Mesendoderm (in vitro differentiated cells): Measurements from ENCODE around the gene B4GALT4.

Experiments
- DNase-seq: peaks from one replicate; pipeline ENCODE4 v3.0.0; 2013
- H2AK5ac ChIP-seq: 2 replicates; pipeline ENCODE4 v1.6.1; 2013; ENCODE audit warnings: low read length, inconsistent platforms
- H2BK120ac ChIP-seq: 2 replicates; pipeline ENCODE4 v1.6.1; 2013; ENCODE audit warnings: low read depth, mild to moderate bottlenecking, low read length, moderate library complexity, mixed read lengths
- H2BK15ac ChIP-seq: replicated peaks from 2 replicates; pipeline ENCODE4 v1.6.1; 2013; ENCODE audit warnings: low read depth, mild to moderate bottlenecking, moderate library complexity
- H2BK5ac ChIP-seq: 2 replicates; pipeline ENCODE4 v1.6.1; 2013; ENCODE audit warnings: low read length, inconsistent platforms
- H3K18ac ChIP-seq: 2 replicates; pipeline ENCODE4 v1.6.1; 2013; ENCODE audit warnings: mild to moderate bottlenecking, low read length, mixed read lengths
- H3K23ac ChIP-seq: one replicate; pipeline ENCODE4 v1.6.1; 2013; ENCODE audit warnings: low read length
- H3K27ac ChIP-seq: 2 replicates; pipeline ENCODE4 v1.5.1; 2013; ENCODE audit warnings: low read depth, mild to moderate bottlenecking, inconsistent platforms, low read length, moderate library complexity
- H3K27me3 ChIP-seq: 2 replicates; pipeline ENCODE4 v1.6.1; 2013; ENCODE audit warnings: low read length, control low read depth, mild to moderate bottlenecking, inconsistent platforms; ENCODE audit not compliant: insufficient read depth, poor library complexity
- H3K36me3 ChIP-seq: 2 replicates; pipeline ENCODE4 v1.6.1; 2013; ENCODE audit warnings: low read length, inconsistent platforms; ENCODE audit not compliant: control insufficient read depth, insufficient read depth
- H3K4ac ChIP-seq: one replicate; pipeline ENCODE4 v1.6.1; 2013; ENCODE audit warnings: low read depth, mild to moderate bottlenecking, low read length, moderate library complexity
- H3K4me1 ChIP-seq: 2 replicates; pipeline ENCODE4 v1.6.1; 2013; ENCODE audit warnings: low read depth, low read length, inconsistent platforms; ENCODE audit not compliant: control insufficient read depth
- H3K4me2 ChIP-seq: 2 replicates; pipeline ENCODE4 v1.6.1; 2013; ENCODE audit warnings: low read length
- H3K4me3 ChIP-seq: 2 replicates; pipeline ENCODE4 v1.5.1; 2013; ENCODE audit warnings: mild to moderate bottlenecking, low read length
- H3K56ac ChIP-seq: one replicate; pipeline ENCODE4 v1.6.1; 2013; ENCODE audit warnings: low read length
- H3K79me1 ChIP-seq: 2 replicates; pipeline ENCODE4 v1.6.1; 2013; ENCODE audit warnings: low read length, inconsistent platforms
- H3K79me2 ChIP-seq: 2 replicates; pipeline ENCODE4 v1.6.1; 2013; ENCODE audit warnings: mild to moderate bottlenecking, low read length; ENCODE audit not compliant: control insufficient read depth, insufficient read depth
- H3K9ac ChIP-seq: 2 replicates; pipeline ENCODE4 v1.6.1; 2013; ENCODE audit warnings: low read length, inconsistent platforms
- H4K5ac ChIP-seq: one replicate; pipeline ENCODE4 v1.6.1; 2013; ENCODE audit warnings: low read length
- H4K8ac ChIP-seq: one replicate; pipeline ENCODE4 v1.6.1; 2013; ENCODE audit warnings: low read depth, mild to moderate bottlenecking, control low read depth, low read length, moderate library complexity
- WGBS: extraction: QIAGEN DNeasy Blood & Tissue Kit; methylation state at CpG from one replicate; pipeline ENCODE4 v1.1.7; 2013; ENCODE audit warnings: low lambda C conversion rate, missing lambda C conversion rate; ENCODE audit not compliant: insufficient coverage; ENCODE audit errors: extremely low coverage; 5-methylcytosine and 5-hydroxymethylcytosine counted together

Gene B4GALT4

GRCh38 chr3:119220970-119221667, 19.6 kb downstream of the B4GALT4 start:
- H2BK120ac ChIP-seq, result no peak overlapping the region
- no peak overlapping the region for H4K8ac ChIP-seq
- H3K9ac ChIP-seq, result no peak overlapping the region
- no peaks in the 10 kb centered on the region for H3K27me3 ChIP-seq
- no peak overlapping the region for H3K4me3 ChIP-seq
- no peak overlapping the region for H3K56ac ChIP-seq
- no peak overlapping the region for H3K18ac ChIP-seq
- H3K4ac ChIP-seq, result no peak overlapping the region
- H3K23ac ChIP-seq, result no peak overlapping the region
- no peak overlapping the region for H4K5ac ChIP-seq
- H2AK5ac ChIP-seq, result no peak overlapping the region
- no peaks in the 10 kb centered on the region for H3K79me1 ChIP-seq
- peaks cover 13% of the 10 kb centered on the region for H3K36me3 ChIP-seq
- no peak overlapping the region for H3K27ac ChIP-seq
- no peak overlapping the region for H3K4me2 ChIP-seq
- no peaks in the 10 kb centered on the region for H3K79me2 ChIP-seq
- DNase-seq, result no peak
- H2BK5ac ChIP-seq, result no peak overlapping the region
- no peaks in the 10 kb centered on the region for H3K4me1 ChIP-seq
- no peak overlapping the region for H2BK15ac ChIP-seq
- no CpG with 5 or more reads among the region's 3 CpGs for WGBS

- Histone ChIP-seq H2BK120ac (no peak overlapping the region), H3K23ac (no peak overlapping the region), H4K8ac (no peak overlapping the region), H2AK5ac (no peak overlapping the region), H3K18ac (no peak overlapping the region), H3K9ac (no peak overlapping the region), H3K4me3 (no peak overlapping the region), H3K4ac (no peak overlapping the region), H2BK15ac (no peak overlapping the region), H4K5ac (no peak overlapping the region), H3K79me2 (no peaks in the 10 kb centered on the region), H3K36me3 (peaks cover 12% of the 10 kb centered on the region), H3K27me3 (no peaks in the 10 kb centered on the region), H3K4me2 (no peak overlapping the region), H3K56ac (no peak overlapping the region), H3K4me1 (no peaks in the 10 kb centered on the region), H3K27ac (no peak overlapping the region), H2BK5ac (no peak overlapping the region), H3K79me1 (no peaks in the 10 kb centered on the region)
- no CpG with 5 or more reads among the region's 7 CpGs for WGBS
- DNase-seq, result no peak
Measured at GRCh38 chr3:119220198-119220597, 20.5 kb downstream of the B4GALT4 start.

GRCh38 chr3:119219069-119219468, 21.6 kb downstream of the B4GALT4 start:
- Histone ChIP-seq H3K79me1 (no peaks in the 10 kb centered on the region), H3K4ac (no peak overlapping the region), H3K4me2 (no peak overlapping the region), H3K79me2 (no peaks in the 10 kb centered on the region), H3K4me1 (no peaks in the 10 kb centered on the region), H3K4me3 (no peak overlapping the region), H3K36me3 (peaks cover 14% of the 10 kb centered on the region), H2BK15ac (no peak overlapping the region), H3K27me3 (no peaks in the 10 kb centered on the region), H3K56ac (no peak overlapping the region), H4K5ac (no peak overlapping the region), H4K8ac (no peak overlapping the region), H3K18ac (no peak overlapping the region), H2BK5ac (no peak overlapping the region), H3K23ac (no peak overlapping the region), H2BK120ac (no peak overlapping the region), H2AK5ac (no peak overlapping the region), H3K27ac (no peak overlapping the region), H3K9ac (no peak overlapping the region)
- no CpG with 5 or more reads among the region's 4 CpGs for whole genome bisulfite sequencing
- DNase-seq, result no peak

- no peak overlapping the region for H4K8ac ChIP-seq
- peak overlapping the region; percentile 44 for H4K5ac ChIP-seq
- H3K23ac ChIP-seq, result no peak overlapping the region
- H3K27ac ChIP-seq, result peak overlapping the region; percentile 51
- H3K18ac ChIP-seq, result no peak overlapping the region
- no peak overlapping the region for H3K4me3 ChIP-seq
- H3K56ac ChIP-seq, result peak overlapping the region; percentile 85
- peak overlapping the region; percentile 89 for H2BK5ac ChIP-seq
- DNase-seq, result no peak
- no peaks in the 10 kb centered on the region for H3K27me3 ChIP-seq
- no peak overlapping the region for H2BK120ac ChIP-seq
- no peaks in the 10 kb centered on the region for H3K79me2 ChIP-seq
- WGBS, result no CpG with 5 or more reads among the region's 6 CpGs
- no peak overlapping the region for H2BK15ac ChIP-seq
- no peaks in the 10 kb centered on the region for H3K79me1 ChIP-seq
- peaks cover 6% of the 10 kb centered on the region for H3K36me3 ChIP-seq
- no peak overlapping the region for H3K4me2 ChIP-seq
- peaks cover 13% of the 10 kb centered on the region for H3K4me1 ChIP-seq
- peak overlapping the region; percentile 25 for H3K9ac ChIP-seq
- H2AK5ac ChIP-seq, result peak overlapping the region; percentile 56
- no peak overlapping the region for H3K4ac ChIP-seq
Measured at GRCh38 chr3:119211803-119212202, 28.9 kb downstream of the B4GALT4 start.

GRCh38 chr3:119211193-119211592, 29.5 kb downstream of the B4GALT4 start:
- Histone ChIP-seq H3K79me1 (no peaks in the 10 kb centered on the region), H3K4ac (no peak overlapping the region), H3K18ac (no peak overlapping the region), H3K4me1 (peaks cover 18% of the 10 kb centered on the region), H3K27ac (peak overlapping the region; percentile 89), H2BK15ac (no peak overlapping the region), H3K56ac (peak overlapping the region; percentile 66), H3K9ac (no peak overlapping the region), H3K4me3 (no peak overlapping the region), H3K27me3 (no peaks in the 10 kb centered on the region), H2BK5ac (no peak overlapping the region), H4K8ac (no peak overlapping the region), H3K4me2 (no peak overlapping the region), H4K5ac (no peak overlapping the region), H3K36me3 (peaks cover 6% of the 10 kb centered on the region), H3K23ac (no peak overlapping the region), H3K79me2 (no peaks in the 10 kb centered on the region), H2BK120ac (no peak overlapping the region), H2AK5ac (no peak overlapping the region)
- DNase-seq, result peak; percentile 80
- WGBS, result no CpG with 5 or more reads among the region's 4 CpGs

GRCh38 chr3:119207512-119207875, 33.2 kb downstream of the B4GALT4 start:
- peak; percentile 19 for DNase-seq
- no peaks in the 10 kb centered on the region for H3K79me2 ChIP-seq
- H2BK120ac ChIP-seq, result peak overlapping the region; percentile 88
- no peaks in the 10 kb centered on the region for H3K27me3 ChIP-seq
- H3K23ac ChIP-seq, result no peak overlapping the region
- H3K27ac ChIP-seq, result peak overlapping the region; percentile 87
- H3K18ac ChIP-seq, result peak overlapping the region; percentile 51
- no CpG with 5 or more reads among the region's 3 CpGs for WGBS
- H3K36me3 ChIP-seq, result no peaks in the 10 kb centered on the region
- no peak overlapping the region for H2AK5ac ChIP-seq
- peaks cover 18% of the 10 kb centered on the region for H3K4me1 ChIP-seq
- H4K8ac ChIP-seq, result no peak overlapping the region
- H2BK5ac ChIP-seq, result peak overlapping the region; percentile 55
- H4K5ac ChIP-seq, result peak overlapping the region; percentile 26
- peak overlapping the region; percentile 42 for H3K56ac ChIP-seq
- no peak overlapping the region for H3K4me2 ChIP-seq
- H3K79me1 ChIP-seq, result no peaks in the 10 kb centered on the region
- no peak overlapping the region for H2BK15ac ChIP-seq
- no peak overlapping the region for H3K4me3 ChIP-seq
- H3K9ac ChIP-seq, result peak overlapping the region; percentile 12
- no peak overlapping the region for H3K4ac ChIP-seq
